ENCODE data around the gene TRIL. TPM values are rescaled to one million over a fixed set of nuclear protein-coding genes. Genes with fewer than 3 reads are reported as not detected.

TRIL gene
- total RNA-seq, 1 donor from 2014 or later = 0.23 TPM

GRCh38 chr7:29000717-29001076 lies 42.6 kb upstream of the TRIL start:
- DNase-seq (ENCODE audit: low spot score) = no peak
- H3K4me1 Mint-ChIP-seq (ENCODE audit: unreplicated experiment) = peaks cover 4% of the 10 kb centered on the region
- no peaks in the 10 kb centered on the region for H3K36me3 Mint-ChIP-seq (ENCODE audit: low read depth, unreplicated experiment)
- no peaks in the 10 kb centered on the region for H3K27me3 Mint-ChIP-seq (ENCODE audit: unreplicated experiment)
- H3K4me3 Mint-ChIP-seq (ENCODE audit: unreplicated experiment) = no peak overlapping the region
- no peak for TF ChIP-seq CTCF (IDR thresholded peaks at IDR 0.05; ENCODE audit: unreplicated experiment)
- H3K27ac Mint-ChIP-seq (ENCODE audit: unreplicated experiment) = no peak overlapping the region
- no peaks in the 10 kb centered on the region for H3K9me3 Mint-ChIP-seq (ENCODE audit: unreplicated experiment)

- DNase-seq (ENCODE audit: low spot score) = no peak
- Mint-ChIP-seq H3K36me3 (ENCODE audit: low read depth, unreplicated experiment) (no peaks in the 10 kb centered on the region), H3K4me3 (ENCODE audit: unreplicated experiment) (no peak overlapping the region), H3K9me3 (ENCODE audit: unreplicated experiment) (no peaks in the 10 kb centered on the region), H3K27me3 (ENCODE audit: unreplicated experiment) (no peaks in the 10 kb centered on the region), H3K4me1 (ENCODE audit: unreplicated experiment) (peaks cover 4% of the 10 kb centered on the region), H3K27ac (ENCODE audit: unreplicated experiment) (no peak overlapping the region)
- TF ChIP-seq CTCF (IDR thresholded peaks at IDR 0.05; ENCODE audit: unreplicated experiment) = no peak
Observed at GRCh38 chr7:28999895-29000716, 42.0 kb upstream of the TRIL start.

- peaks cover 4% of the 10 kb centered on the region for H3K4me1 Mint-ChIP-seq (ENCODE audit: unreplicated experiment)
- no peak overlapping the region for H3K27ac Mint-ChIP-seq (ENCODE audit: unreplicated experiment)
- H3K27me3 Mint-ChIP-seq (ENCODE audit: unreplicated experiment) = no peaks in the 10 kb centered on the region
- no peak for DNase-seq (ENCODE audit: low spot score)
- H3K4me3 Mint-ChIP-seq (ENCODE audit: unreplicated experiment) = no peak overlapping the region
- no peak for TF ChIP-seq CTCF (IDR thresholded peaks at IDR 0.05; ENCODE audit: unreplicated experiment)
- no peaks in the 10 kb centered on the region for H3K36me3 Mint-ChIP-seq (ENCODE audit: low read depth, unreplicated experiment)
- H3K9me3 Mint-ChIP-seq (ENCODE audit: unreplicated experiment) = no peaks in the 10 kb centered on the region
Observed at GRCh38 chr7:28999427-28999826, 41.3 kb upstream of the TRIL start.

GRCh38 chr7:28998105-28998504 lies 40.0 kb upstream of the TRIL start:
- H3K4me1 Mint-ChIP-seq (ENCODE audit: unreplicated experiment) = peaks cover 4% of the 10 kb centered on the region
- no peaks in the 10 kb centered on the region for H3K27me3 Mint-ChIP-seq (ENCODE audit: unreplicated experiment)
- H3K4me3 Mint-ChIP-seq (ENCODE audit: unreplicated experiment) = no peak overlapping the region

More at GRCh38 chr7:28998105-28998504, 40.0 kb upstream of the TRIL start:
- Mint-ChIP-seq H3K9me3 (ENCODE audit: unreplicated experiment) (no peaks in the 10 kb centered on the region), H3K36me3 (ENCODE audit: low read depth, unreplicated experiment) (no peaks in the 10 kb centered on the region), H3K27ac (ENCODE audit: unreplicated experiment) (no peak overlapping the region)
- DNase-seq (ENCODE audit: low spot score) = no peak
- TF ChIP-seq CTCF (IDR thresholded peaks at IDR 0.05; ENCODE audit: unreplicated experiment) = no peak
